ENCODE measurements around the gene SOX14.

The SOX14 gene

DNA sequence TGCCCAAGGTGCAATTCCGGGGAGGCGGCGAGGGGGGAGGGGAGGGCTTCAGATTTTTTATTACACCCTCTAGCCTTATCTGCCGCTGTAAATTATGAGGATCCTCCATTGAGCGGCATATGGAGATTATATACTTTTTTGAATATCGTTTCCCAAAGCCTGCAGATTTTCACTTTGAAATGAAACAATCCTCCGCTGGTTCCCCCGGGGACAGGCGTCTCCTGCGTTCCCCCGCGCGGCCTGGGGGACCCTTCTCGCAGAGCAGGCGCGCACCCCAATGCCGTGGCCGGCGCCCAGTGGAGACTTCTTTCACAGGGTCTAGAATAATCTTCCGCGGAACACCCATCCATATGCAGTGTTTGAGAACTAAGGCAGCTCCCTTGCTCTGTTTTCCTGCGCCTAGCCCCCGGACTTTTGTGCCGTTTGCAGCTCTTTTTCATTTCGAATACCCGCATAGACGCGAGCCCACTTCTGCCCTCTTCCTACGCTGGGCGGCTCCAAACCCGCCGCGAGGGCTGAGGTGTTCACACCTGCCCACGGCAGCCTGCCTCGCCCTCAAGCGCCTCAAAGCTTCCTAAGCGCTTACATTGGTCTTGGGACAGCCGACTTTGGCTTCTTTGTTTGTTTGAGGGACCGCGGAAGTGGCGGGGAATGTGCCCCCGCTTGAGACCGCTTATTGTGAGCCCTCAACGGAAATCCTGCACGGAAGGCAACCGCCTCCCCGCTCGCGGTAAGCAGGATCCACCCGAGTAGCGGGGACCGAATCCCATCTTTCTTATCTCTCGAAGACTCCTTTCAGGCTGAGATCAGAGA lies 7.5 kb downstream of the SOX14 start:
- TF ChIP-seq, protein P1, sequence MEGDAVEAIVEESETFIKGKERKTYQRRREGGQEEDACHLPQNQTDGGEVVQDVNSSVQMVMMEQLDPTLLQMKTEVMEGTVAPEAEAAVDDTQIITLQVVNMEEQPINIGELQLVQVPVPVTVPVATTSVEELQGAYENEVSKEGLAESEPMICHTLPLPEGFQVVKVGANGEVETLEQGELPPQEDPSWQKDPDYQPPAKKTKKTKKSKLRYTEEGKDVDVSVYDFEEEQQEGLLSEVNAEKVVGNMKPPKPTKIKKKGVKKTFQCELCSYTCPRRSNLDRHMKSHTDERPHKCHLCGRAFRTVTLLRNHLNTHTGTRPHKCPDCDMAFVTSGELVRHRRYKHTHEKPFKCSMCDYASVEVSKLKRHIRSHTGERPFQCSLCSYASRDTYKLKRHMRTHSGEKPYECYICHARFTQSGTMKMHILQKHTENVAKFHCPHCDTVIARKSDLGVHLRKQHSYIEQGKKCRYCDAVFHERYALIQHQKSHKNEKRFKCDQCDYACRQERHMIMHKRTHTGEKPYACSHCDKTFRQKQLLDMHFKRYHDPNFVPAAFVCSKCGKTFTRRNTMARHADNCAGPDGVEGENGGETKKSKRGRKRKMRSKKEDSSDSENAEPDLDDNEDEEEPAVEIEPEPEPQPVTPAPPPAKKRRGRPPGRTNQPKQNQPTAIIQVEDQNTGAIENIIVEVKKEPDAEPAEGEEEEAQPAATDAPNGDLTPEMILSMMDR (IDR thresholded peaks at IDR 0.05; ENCODE audit: low read depth, low read length, poor library complexity, severe bottlenecking): no peak
- no peak for TF ChIP-seq EZH2phosphoT487 (IDR thresholded peaks at IDR 0.05; ENCODE audit: borderline replicate concordance, low read length)
- Histone ChIP-seq H3F3A (ENCODE audit: control insufficient read depth, insufficient read depth) (no peaks in the 10 kb centered on the region), H3K79me2 (ENCODE audit: control insufficient read depth, low read length) (no peaks in the 10 kb centered on the region), H3K9me3 (ENCODE audit: control insufficient read depth, insufficient read depth, low read length) (no peaks in the 10 kb centered on the region), H3K27ac (ENCODE audit: low read depth, low read length) (no peak overlapping the region), H3K9me2 (replicated peaks; ENCODE audit: control insufficient read depth, low read length) (no peaks in the 10 kb centered on the region), H4K20me1 (ENCODE audit: control insufficient read depth, insufficient read depth, low read depth, low read length) (no peaks in the 10 kb centered on the region), H3K4me2 (ENCODE audit: low read length) (no peak overlapping the region), H3K4me1 (ENCODE audit: control insufficient read depth, low read length) (no peaks in the 10 kb centered on the region), H3K36me3 (ENCODE audit: control insufficient read depth, low read length) (no peaks in the 10 kb centered on the region), H3K27me3 (ENCODE audit: control insufficient read depth, low read length) (peaks cover 7% of the 10 kb centered on the region; the same call in 1 of the 2 replicates), H3K4me3 (ENCODE audit: low read length) (no peak overlapping the region)

DNA sequence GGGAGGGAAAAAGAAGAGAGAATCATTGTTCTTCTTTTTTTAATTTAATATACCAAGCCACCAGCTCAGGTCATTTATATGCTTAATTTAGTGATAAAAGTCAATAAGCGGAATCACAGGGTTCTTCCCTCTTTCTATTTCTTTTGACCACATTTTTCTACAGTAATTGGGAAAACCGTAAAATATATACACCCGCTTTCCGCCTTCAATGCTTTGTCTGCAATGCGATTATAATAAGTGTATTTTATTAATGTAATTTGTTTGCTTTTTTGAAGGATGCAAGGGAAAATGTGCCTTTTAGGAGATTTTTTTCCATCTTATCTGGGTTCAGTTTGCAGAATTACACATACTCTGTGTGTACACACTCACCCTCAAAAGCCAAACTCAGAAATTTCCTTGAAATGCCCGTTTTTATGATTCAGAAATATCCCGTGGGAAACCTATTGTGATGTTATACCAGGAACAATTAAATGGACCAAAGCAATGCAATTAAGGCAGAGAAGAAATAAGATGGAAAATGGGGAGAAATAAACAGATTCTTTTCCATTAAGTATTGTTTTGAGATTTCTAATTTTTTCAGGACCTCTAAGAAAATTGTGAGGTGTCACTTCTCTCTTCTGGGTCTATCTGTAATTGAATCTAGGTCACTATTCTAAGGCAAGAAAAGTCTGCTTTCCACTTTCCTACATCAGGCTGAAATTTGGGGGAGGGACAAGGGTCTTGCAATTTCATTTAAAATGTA lies 8.3 kb downstream of the SOX14 start:
- Histone ChIP-seq H3K9me2 (replicated peaks; ENCODE audit: control insufficient read depth, low read length) (no peaks in the 10 kb centered on the region), H3K27ac (ENCODE audit: low read depth, low read length) (no peak overlapping the region), H3K36me3 (ENCODE audit: control insufficient read depth, low read length) (no peaks in the 10 kb centered on the region), H3K4me2 (ENCODE audit: low read length) (no peak overlapping the region), H3K79me2 (ENCODE audit: control insufficient read depth, low read length) (no peaks in the 10 kb centered on the region), H3F3A (ENCODE audit: control insufficient read depth, insufficient read depth) (no peaks in the 10 kb centered on the region), H3K9me3 (ENCODE audit: control insufficient read depth, insufficient read depth, low read length) (no peaks in the 10 kb centered on the region), H3K27me3 (ENCODE audit: control insufficient read depth, low read length) (peaks cover 5% of the 10 kb centered on the region; the same call in 1 of the 2 replicates), H3K4me1 (ENCODE audit: control insufficient read depth, low read length) (no peaks in the 10 kb centered on the region), H3K4me3 (ENCODE audit: low read length) (no peak overlapping the region), H4K20me1 (ENCODE audit: control insufficient read depth, insufficient read depth, low read depth, low read length) (no peaks in the 10 kb centered on the region)
- TF ChIP-seq, protein P1 (IDR thresholded peaks at IDR 0.05; ENCODE audit: low read depth, low read length, poor library complexity, severe bottlenecking): no peak
- no peak for TF ChIP-seq EZH2phosphoT487 (IDR thresholded peaks at IDR 0.05; ENCODE audit: borderline replicate concordance, low read length)

DNA sequence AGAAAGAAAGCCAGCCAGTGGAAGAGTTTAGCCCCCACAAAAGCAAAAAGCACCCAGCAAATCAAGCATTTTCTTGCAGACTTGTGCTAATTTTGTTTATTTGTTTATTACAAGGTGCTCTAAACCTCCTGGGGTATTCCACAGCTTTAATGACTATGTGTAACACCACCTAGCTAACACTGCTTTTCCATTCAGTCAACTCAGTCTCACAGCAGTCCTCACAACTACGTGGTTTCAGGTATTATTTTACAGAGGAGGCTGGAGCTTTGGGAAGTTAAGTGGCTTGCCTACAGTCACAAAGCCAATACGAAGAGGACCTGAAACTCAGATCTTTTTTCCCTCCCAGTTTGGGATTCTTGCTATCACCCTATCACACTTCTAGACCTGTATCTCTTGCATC lies 14.8 kb downstream of the SOX14 start:
- no peaks in the 10 kb centered on the region for H3K79me2 ChIP-seq (ENCODE audit: control insufficient read depth, low read length)
- H3K27me3 ChIP-seq (ENCODE audit: control insufficient read depth, low read length): peaks cover 5% of the 10 kb centered on the region; the same call in 1 of the 2 replicates
- H3K4me1 ChIP-seq (ENCODE audit: control insufficient read depth, low read length): no peaks in the 10 kb centered on the region
- no peaks in the 10 kb centered on the region for H4K20me1 ChIP-seq (ENCODE audit: control insufficient read depth, insufficient read depth, low read depth, low read length)
- H3K27ac ChIP-seq (ENCODE audit: low read depth, low read length): no peak overlapping the region
- H3K36me3 ChIP-seq (ENCODE audit: control insufficient read depth, low read length): no peaks in the 10 kb centered on the region
- no peak overlapping the region for H3K4me2 ChIP-seq (ENCODE audit: low read length)
- H3F3A ChIP-seq (ENCODE audit: control insufficient read depth, insufficient read depth): no peaks in the 10 kb centered on the region
- no peak overlapping the region for H3K4me3 ChIP-seq (ENCODE audit: low read length)
- TF ChIP-seq, protein P1 (IDR thresholded peaks at IDR 0.05; ENCODE audit: low read depth, low read length, poor library complexity, severe bottlenecking): no peak
- no peak for TF ChIP-seq EZH2phosphoT487 (IDR thresholded peaks at IDR 0.05; ENCODE audit: borderline replicate concordance, low read length)
- H3K9me3 ChIP-seq (ENCODE audit: control insufficient read depth, insufficient read depth, low read length): no peaks in the 10 kb centered on the region
- H3K9me2 ChIP-seq (replicated peaks; ENCODE audit: control insufficient read depth, low read length): no peaks in the 10 kb centered on the region

Measured in DOHH2 (cell line).